Breast epithelium (tissue), 3 donors: ENCODE measurements around the gene GTF2E1.

Experiments
- CTCF ChIP-seq, 3 donors: fragments of 450-650 bp; IDR thresholded peaks; one replicate each; pipeline ENCODE4 v1.5.1; 2016 to 2017; ENCODE audit warnings: antibody characterized with exemption in 3 of 3, mild to moderate bottlenecking in 3 of 3, moderate library complexity in 3 of 3
- POLR2A ChIP-seq: fragments of 450-650 bp; IDR thresholded peaks from one replicate; pipeline ENCODE4 v1.6.1; 2016; ENCODE audit warnings: antibody characterized with exemption, mild to moderate bottlenecking, moderate library complexity
- POLR2AphosphoS5 ChIP-seq, 3 donors: sonication (generic); formaldehyde crosslinking; IDR thresholded peaks; one replicate each; pipeline ENCODE4 v1.6.1; 2017; ENCODE audit warnings: antibody characterized with exemption in 3 of 3

GRCh38 chr3:120763601-120764000 is 21.1 kb downstream of the GTF2E1 start:
- TF ChIP-seq CTCF (IDR thresholded peaks at IDR 0.05) (no peak), POLR2A (no peak), POLR2AphosphoS5 (IDR thresholded peaks at IDR 0.05) (no peak)
